ENCODE data around the gene TMPRSS15.

- TF ChIP-seq, protein P1, sequence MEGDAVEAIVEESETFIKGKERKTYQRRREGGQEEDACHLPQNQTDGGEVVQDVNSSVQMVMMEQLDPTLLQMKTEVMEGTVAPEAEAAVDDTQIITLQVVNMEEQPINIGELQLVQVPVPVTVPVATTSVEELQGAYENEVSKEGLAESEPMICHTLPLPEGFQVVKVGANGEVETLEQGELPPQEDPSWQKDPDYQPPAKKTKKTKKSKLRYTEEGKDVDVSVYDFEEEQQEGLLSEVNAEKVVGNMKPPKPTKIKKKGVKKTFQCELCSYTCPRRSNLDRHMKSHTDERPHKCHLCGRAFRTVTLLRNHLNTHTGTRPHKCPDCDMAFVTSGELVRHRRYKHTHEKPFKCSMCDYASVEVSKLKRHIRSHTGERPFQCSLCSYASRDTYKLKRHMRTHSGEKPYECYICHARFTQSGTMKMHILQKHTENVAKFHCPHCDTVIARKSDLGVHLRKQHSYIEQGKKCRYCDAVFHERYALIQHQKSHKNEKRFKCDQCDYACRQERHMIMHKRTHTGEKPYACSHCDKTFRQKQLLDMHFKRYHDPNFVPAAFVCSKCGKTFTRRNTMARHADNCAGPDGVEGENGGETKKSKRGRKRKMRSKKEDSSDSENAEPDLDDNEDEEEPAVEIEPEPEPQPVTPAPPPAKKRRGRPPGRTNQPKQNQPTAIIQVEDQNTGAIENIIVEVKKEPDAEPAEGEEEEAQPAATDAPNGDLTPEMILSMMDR (IDR thresholded peaks at IDR 0.05; ENCODE audit: insufficient read depth, low read depth, low read length): no peak
- no peak for TF ChIP-seq EZH2 (IDR thresholded peaks at IDR 0.05; ENCODE audit: insufficient read depth, low read length)
These were observed 6.0 kb upstream of the TMPRSS15 start for GRCh38 chr21:18409579-18409978.
